HepG2 (cell line): ENCODE data around the gene HSPA5. TPM values are rescaled to one million over a fixed set of nuclear protein-coding genes. Genes with fewer than 3 reads are reported as not detected.

Source experiments
- ATM ChIP-seq: fragments of 450-650 bp; IDR thresholded peaks from 2 replicates; pipeline ENCODE4 v1.7.1; 2017; ENCODE audit warnings: mild to moderate bottlenecking, borderline replicate concordance
- E2F2 ChIP-seq: sonication (generic); formaldehyde crosslinking; IDR thresholded peaks from 2 replicates; pipeline ENCODE4 v1.4.0; 2020; ENCODE audit warnings: missing genetic modification reagents, borderline replicate concordance
- EED ChIP-seq: sonication (generic); formaldehyde crosslinking; IDR thresholded peaks from 2 replicates; pipeline ENCODE4 v1.5.0; 2020; ENCODE audit warnings: mild to moderate bottlenecking, missing genetic modification reagents
- KAT8 ChIP-seq: IDR thresholded peaks from 2 replicates; pipeline ENCODE4 v1.6.1; 2016; ENCODE audit warnings: missing genetic modification reagents, missing compliant biosample characterization
- KDM4B ChIP-seq: sonication (generic); formaldehyde crosslinking; IDR thresholded peaks from 2 replicates; pipeline ENCODE4 v1.4.0; 2020; ENCODE audit warnings: missing genetic modification reagents
- MED1 ChIP-seq: sonication (generic); formaldehyde crosslinking; IDR thresholded peaks from 2 replicates; pipeline ENCODE4 v1.4.0; 2020; ENCODE audit warnings: missing genetic modification reagents
- NFKB2 ChIP-seq: sonication (generic); formaldehyde crosslinking; IDR thresholded peaks from 2 replicates; pipeline ENCODE4 v1.4.0; 2020; ENCODE audit warnings: missing genetic modification reagents, borderline replicate concordance
- NFKBIZ ChIP-seq: IDR thresholded peaks from 2 replicates; pipeline ENCODE4 v1.6.1; 2018; ENCODE audit warnings: missing genetic modification reagents, missing compliant biosample characterization
- PAX8 ChIP-seq: sonication (generic); formaldehyde crosslinking; IDR thresholded peaks from 2 replicates; pipeline ENCODE4 v1.8.0; 2022; ENCODE audit warnings: mild to moderate bottlenecking, missing genetic modification reagents, borderline replicate concordance
- PHF8 ChIP-seq: sonication (generic); formaldehyde crosslinking; IDR thresholded peaks from 2 replicates; pipeline ENCODE4 v1.5.0; 2020; ENCODE audit warnings: missing genetic modification reagents
- POLR2AphosphoS5 ChIP-seq: IDR thresholded peaks from 2 replicates; pipeline ENCODE4 v1.6.1; 2012; ENCODE audit warnings: low read depth, low read length
- REPIN1 ChIP-seq: sonication (generic); formaldehyde crosslinking; IDR thresholded peaks from 2 replicates; pipeline ENCODE4 v1.8.0; 2022; ENCODE audit warnings: missing genetic modification reagents, low read depth, mild to moderate bottlenecking, borderline replicate concordance
- TOE1 ChIP-seq: sonication (generic); formaldehyde crosslinking; IDR thresholded peaks from 2 replicates; pipeline ENCODE4 v1.4.0; 2020; ENCODE audit warnings: mild to moderate bottlenecking, missing genetic modification reagents
- ZNF207 ChIP-seq: fragments of 450-650 bp; IDR thresholded peaks from 2 replicates; pipeline ENCODE4 v1.6.1; 2016; ENCODE audit warnings: antibody characterized with exemption, borderline replicate concordance
- ZNF337 ChIP-seq: sonication (generic); formaldehyde crosslinking; IDR thresholded peaks from 2 replicates; pipeline ENCODE4 v1.5.1; 2020; ENCODE audit warnings: missing genetic modification reagents, low read depth, mild to moderate bottlenecking, borderline replicate concordance
- ZNF562 ChIP-seq: sonication (generic); formaldehyde crosslinking; IDR thresholded peaks from 2 replicates; pipeline ENCODE4 v1.8.0; 2022; ENCODE audit warnings: missing genetic modification reagents, borderline replicate concordance
- ZNF563 ChIP-seq: sonication (generic); formaldehyde crosslinking; IDR thresholded peaks from 2 replicates; pipeline ENCODE4 v1.8.0; 2022; ENCODE audit warnings: mild to moderate bottlenecking, moderate library complexity, missing genetic modification reagents
- ZNF775 ChIP-seq: sonication (generic); formaldehyde crosslinking; IDR thresholded peaks from 2 replicates; pipeline ENCODE4 v1.4.0; 2020; ENCODE audit warnings: missing genetic modification reagents, mild to moderate bottlenecking, moderate library complexity, borderline replicate concordance
- ZNF777 ChIP-seq: sonication (generic); formaldehyde crosslinking; IDR thresholded peaks from 2 replicates; pipeline ENCODE4 v1.4.0; 2020; ENCODE audit warnings: missing genetic modification reagents
- polyA plus RNA-seq, 8 experiments: library from polyadenylated mRNA; depleted of rRNA in 3 of 8; stranded (reverse) in 7 of 8; unstranded in 1 of 8; fragments of >200 nt; fragmentation: Illumina TruSeq in 4 of 8; extraction: Trizol in 4 of 8; gene quantifications; 2 replicates each; pipeline versions ENCODE4 v1.2.1 to v1.2.3, GENCODE V29; 2011 to 2016; ENCODE audit warnings: low read depth in 4 of 8, missing spikeins in 1 of 8, mixed read lengths in 1 of 8; ENCODE audit not compliant: insufficient read depth in 1 of 8
- total RNA-seq, 5 experiments: library from RNA; depleted of rRNA; stranded (reverse); fragments of >200 nt; fragmentation: Illumina TruSeq; extraction: Trizol; gene quantifications; 2 replicates each; pipeline ENCODE4 v1.2.3, GENCODE V29; 2016; ENCODE audit warnings: low read depth in 1 of 5
- TF ChIP-seq, protein P1 (sequence below): sonication (generic); formaldehyde crosslinking; IDR thresholded peaks from 2 replicates; pipeline ENCODE4 v1.5.0; 2020; ENCODE audit warnings: mild to moderate bottlenecking, missing genetic modification reagents
- TF ChIP-seq, protein P2 (sequence below): sonication (generic); formaldehyde crosslinking; IDR thresholded peaks from 2 replicates; pipeline ENCODE4 v1.5.1; 2020; ENCODE audit warnings: mild to moderate bottlenecking, missing genetic modification reagents
- TF ChIP-seq, protein P3 (sequence below): IDR thresholded peaks from 2 replicates; pipeline ENCODE4 v1.6.1; 2016; ENCODE audit warnings: missing biosample characterization, missing genetic modification reagents, low read depth

The HSPA5 gene
- total and polyA plus RNA-seq, 2 of the 13 experiments (the other 11 are each of a cell fraction or from before 2014, with no cell fraction given): 201 to 206 TPM

DNA sequence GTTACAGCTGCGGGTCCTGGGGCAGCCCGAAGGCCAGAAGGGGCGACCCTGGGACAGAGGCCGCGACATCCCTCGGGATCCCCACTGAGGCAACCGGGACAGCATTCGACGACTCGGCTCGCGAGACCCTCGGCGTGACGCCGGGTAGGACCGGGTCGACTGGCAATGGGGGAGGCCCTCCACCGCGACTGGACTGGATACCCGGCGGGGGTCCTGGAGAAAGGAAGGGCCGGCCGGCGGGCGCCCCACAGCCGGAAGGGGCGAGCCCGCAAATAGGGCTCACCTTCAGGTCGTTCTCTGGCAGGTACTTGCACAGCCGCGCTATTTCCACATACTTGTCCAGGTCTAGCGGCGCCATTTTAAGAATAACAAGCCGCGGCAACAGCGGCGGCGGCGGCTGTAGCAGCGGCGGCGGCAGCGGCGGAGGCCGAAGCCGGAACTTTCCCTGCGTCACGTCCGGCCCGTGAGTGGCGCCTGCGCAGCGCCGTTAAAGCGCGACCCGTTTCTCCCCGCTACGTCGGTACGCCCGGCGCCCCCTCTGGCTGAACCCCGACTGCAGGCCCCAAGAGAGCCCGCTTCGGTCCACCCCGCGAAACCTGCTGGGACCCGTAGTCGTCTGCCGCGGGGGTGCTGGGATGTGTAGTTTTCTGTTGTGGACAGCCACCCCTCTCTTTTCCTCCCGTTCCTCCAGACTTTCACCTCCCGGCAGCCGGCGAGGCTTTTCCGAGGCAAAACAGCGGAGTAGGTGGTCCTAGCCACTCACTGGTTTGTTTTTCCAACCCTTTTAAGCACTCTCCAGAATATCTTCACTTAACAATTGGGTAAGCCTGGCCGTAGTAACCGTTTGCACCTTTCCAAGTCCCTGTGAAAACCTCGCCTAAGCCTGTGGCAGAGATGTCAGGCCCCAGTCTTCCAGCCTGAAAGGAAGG lies 51.5 kb downstream of the HSPA5 start, which contains the start of gene PPP6C (continued):
- TF ChIP-seq, protein P1, sequence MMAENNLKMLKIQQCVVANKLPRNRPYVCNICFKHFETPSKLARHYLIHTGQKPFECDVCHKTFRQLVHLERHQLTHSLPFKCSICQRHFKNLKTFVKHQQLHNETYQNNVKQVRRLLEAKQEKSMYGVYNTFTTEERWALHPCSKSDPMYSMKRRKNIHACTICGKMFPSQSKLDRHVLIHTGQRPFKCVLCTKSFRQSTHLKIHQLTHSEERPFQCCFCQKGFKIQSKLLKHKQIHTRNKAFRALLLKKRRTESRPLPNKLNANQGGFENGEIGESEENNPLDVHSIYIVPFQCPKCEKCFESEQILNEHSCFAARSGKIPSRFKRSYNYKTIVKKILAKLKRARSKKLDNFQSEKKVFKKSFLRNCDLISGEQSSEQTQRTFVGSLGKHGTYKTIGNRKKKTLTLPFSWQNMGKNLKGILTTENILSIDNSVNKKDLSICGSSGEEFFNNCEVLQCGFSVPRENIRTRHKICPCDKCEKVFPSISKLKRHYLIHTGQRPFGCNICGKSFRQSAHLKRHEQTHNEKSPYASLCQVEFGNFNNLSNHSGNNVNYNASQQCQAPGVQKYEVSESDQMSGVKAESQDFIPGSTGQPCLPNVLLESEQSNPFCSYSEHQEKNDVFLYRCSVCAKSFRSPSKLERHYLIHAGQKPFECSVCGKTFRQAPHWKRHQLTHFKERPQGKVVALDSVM: peak; percentile 54
- TF ChIP-seq E2F2 (CRISPR knock-in tag): no peak
- 0 out of 2 replicates have a peak, but pooled peaks have one; percentile 40 for TF ChIP-seq TOE1 (CRISPR knock-in tag)
- TF ChIP-seq ZNF777 (CRISPR knock-in tag): 0 out of 2 replicates have a peak, but pooled peaks have one; percentile 26
- no peak for TF ChIP-seq ZNF207
- no peak for TF ChIP-seq ZNF337
- no peak for TF ChIP-seq ZNF775 (CRISPR knock-in tag)
- peak; percentile 49; the same call in 1 of the 2 replicates for TF ChIP-seq ZNF563 (CRISPR knock-in tag)
- no peak; the same call in 1 of the 2 replicates for TF ChIP-seq NFKB2 (CRISPR knock-in tag)
- TF ChIP-seq, protein P2, sequence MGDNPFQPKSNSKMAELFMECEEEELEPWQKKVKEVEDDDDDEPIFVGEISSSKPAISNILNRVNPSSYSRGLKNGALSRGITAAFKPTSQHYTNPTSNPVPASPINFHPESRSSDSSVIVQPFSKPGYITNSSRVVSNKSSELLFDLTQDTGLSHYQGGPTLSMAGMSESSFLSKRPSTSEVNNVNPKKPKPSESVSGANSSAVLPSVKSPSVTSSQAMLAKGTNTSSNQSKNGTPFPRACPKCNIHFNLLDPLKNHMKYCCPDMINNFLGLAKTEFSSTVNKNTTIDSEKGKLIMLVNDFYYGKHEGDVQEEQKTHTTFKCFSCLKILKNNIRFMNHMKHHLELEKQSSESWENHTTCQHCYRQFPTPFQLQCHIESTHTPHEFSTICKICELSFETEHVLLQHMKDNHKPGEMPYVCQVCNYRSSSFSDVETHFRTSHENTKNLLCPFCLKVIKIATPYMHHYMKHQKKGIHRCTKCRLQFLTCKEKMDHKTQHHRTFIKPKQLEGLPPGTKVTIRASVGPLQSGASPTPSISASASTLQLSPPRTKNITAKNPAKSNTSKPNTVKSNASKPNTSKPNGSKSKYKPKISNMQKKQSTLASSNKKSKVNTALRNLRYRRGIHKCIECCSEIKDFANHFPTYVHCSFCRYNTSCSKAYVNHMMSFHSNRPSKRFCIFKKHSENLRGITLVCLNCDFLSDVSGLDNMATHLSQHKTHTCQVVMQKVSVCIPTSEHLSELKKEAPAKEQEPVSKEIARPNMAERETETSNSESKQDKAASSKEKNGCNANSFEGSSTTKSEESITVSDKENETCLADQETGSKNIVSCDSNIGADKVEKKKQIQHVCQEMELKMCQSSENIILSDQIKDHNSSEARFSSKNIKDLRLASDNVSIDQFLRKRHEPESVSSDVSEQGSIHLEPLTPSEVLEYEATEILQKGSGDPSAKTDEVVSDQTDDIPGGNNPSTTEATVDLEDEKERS (CRISPR knock-in tag): no peak
- peak; percentile 93 for TF ChIP-seq REPIN1 (CRISPR knock-in tag)
- TF ChIP-seq, protein P3, sequence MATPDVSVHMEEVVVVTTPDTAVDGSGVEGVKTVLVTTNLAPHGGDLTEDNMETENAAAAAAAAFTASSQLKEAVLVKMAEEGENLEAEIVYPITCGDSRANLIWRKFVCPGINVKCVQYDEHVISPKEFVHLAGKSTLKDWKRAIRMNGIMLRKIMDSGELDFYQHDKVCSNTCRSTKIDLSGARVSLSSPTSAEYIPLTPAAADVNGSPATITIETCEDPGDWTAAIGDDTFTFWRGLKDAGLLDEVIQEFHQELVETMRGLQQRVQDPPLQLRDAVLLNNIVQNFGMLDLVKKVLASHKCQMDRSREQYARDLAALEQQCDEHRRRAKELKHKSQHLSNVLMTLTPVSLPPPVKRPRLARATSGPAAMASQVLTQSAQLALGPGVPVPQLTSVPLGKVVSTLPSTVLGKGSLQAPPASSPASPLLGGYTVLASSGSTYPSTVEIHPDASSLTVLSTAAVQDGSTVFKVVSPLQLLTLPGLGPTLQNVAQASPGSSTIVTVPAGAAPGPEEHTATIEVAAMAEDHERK (CRISPR knock-in tag): peak; percentile 78
- peak; percentile 87 for TF ChIP-seq PHF8 (CRISPR knock-in tag)
- TF ChIP-seq KDM4B (CRISPR knock-in tag): 0 out of 2 replicates have a peak, but pooled peaks have one; percentile 57
- TF ChIP-seq ZNF562: no peak
- TF ChIP-seq NFKBIZ: no peak; the same call in 1 of the 2 replicates
- TF ChIP-seq POLR2AphosphoS5: peak; percentile 55
- no peak for TF ChIP-seq EED (CRISPR knock-in tag)
- TF ChIP-seq KAT8 (CRISPR knock-in tag): peak; percentile 92
- peak; percentile 59 for TF ChIP-seq MED1 (CRISPR knock-in tag)
- no peak for TF ChIP-seq ATM
- no peak for TF ChIP-seq PAX8 (CRISPR knock-in tag)
